ENCODE results near the gene TP73.
"Not testable (repeated sequence)": the region's sequence is repeated elsewhere in the genome, so short reads cannot be mapped to it uniquely, and the experiment has no call there.

TP73 gene

GRCh38 chr1:3618881-3619671 lies 33.2 kb upstream of the TP73 start:
- DNase-seq, result peak; percentile 83

- DNase-seq, result no peak
Measured at GRCh38 chr1:3620708-3621107, 31.6 kb upstream of the TP73 start.

- peak in 1 of 2 donors; percentile 27 for DNase-seq
Measured at GRCh38 chr1:3621151-3621671, 31.1 kb upstream of the TP73 start.

- DNase-seq, result not testable (repeated sequence)
Measured at GRCh38 chr1:3622102-3622501, 30.2 kb upstream of the TP73 start.

GRCh38 chr1:3623441-3624199 lies 28.7 kb upstream of the TP73 start:
- DNase-seq, result no peak

GRCh38 chr1:3624200-3625136 lies 27.8 kb upstream of the TP73 start, which contains the start of gene TPRG1L:
Gene TPRG1L (plus strand): TSS chr1:3625015. CDS start chr1:3625073, 58 bp downstream.
- DNase-seq, result peak; percentile 98

- peak in 1 of 2 donors; percentile 7 for DNase-seq
Measured at GRCh38 chr1:3625151-3625907, 27.0 kb upstream of the TP73 start.

- DNase-seq, result no peak
Measured at GRCh38 chr1:3626025-3626424, 26.3 kb upstream of the TP73 start.

GRCh38 chr1:3627515-3628253 lies 24.6 kb upstream of the TP73 start:
- DNase-seq, result no peak

- no peak for DNase-seq
Measured at GRCh38 chr1:3628445-3628844, 23.9 kb upstream of the TP73 start.

GRCh38 chr1:3629561-3630160 lies 22.7 kb upstream of the TP73 start:
- no peak for DNase-seq

- peak in 1 of 2 donors; percentile 54 for DNase-seq
Measured at GRCh38 chr1:3630161-3630611, 22.1 kb upstream of the TP73 start.

GRCh38 chr1:3630914-3631313 lies 21.4 kb upstream of the TP73 start:
- DNase-seq, result no peak

GRCh38 chr1:3631320-3632260 lies 20.7 kb upstream of the TP73 start:
- no peak for DNase-seq

GRCh38 chr1:3632298-3632697 lies 20.0 kb upstream of the TP73 start:
- no peak for DNase-seq

- DNase-seq, result no peak
Measured at GRCh38 chr1:3632716-3633343, 19.5 kb upstream of the TP73 start.

- no peak for DNase-seq
Measured at GRCh38 chr1:3633344-3634058, 18.8 kb upstream of the TP73 start.
